HEK293 (cell line): ENCODE measurements around the gene RPL29.

Source experiments
- CTCF ChIA-PET: fragments of 350-600 bp; formaldehyde crosslinking; extraction: SDS; loops from one replicate; lab custom pipeline; 2021; ENCODE audit warnings: antibody characterized with exemption; lab: Yijun Ruan, JAX
- POLR2A ChIA-PET: fragments of 300-600 bp; formaldehyde crosslinking; extraction: SDS; loops from one replicate; lab custom pipeline; 2020; ENCODE audit warnings: antibody characterized with exemption, inconsistent platforms; lab: Yijun Ruan, JAX
- H3K27ac ChIP-seq: fragments of 200-500 bp; sonication (Bioruptor generic); 2 replicates; pipeline ENCODE4 v1.5.1; 2014; ENCODE audit warnings: low read depth, low read length, control low read depth, inconsistent platforms; ENCODE audit errors: extremely low read depth
- H3K36me3 ChIP-seq, 2 experiments: fragments of 200-500 bp in 1 of 2; sonication (Bioruptor generic) in 1 of 2; 1 replicate in 1 of 2; 2 replicates in 1 of 2; pipeline ENCODE4 v1.5.1; 2014 to 2017; ENCODE audit warnings: inconsistent platforms in 2 of 2, low read length in 2 of 2; ENCODE audit not compliant: control insufficient read depth in 2 of 2, insufficient read depth in 1 of 2
- H3K4me1 ChIP-seq: fragments of 200-500 bp; sonication (Bioruptor generic); 2 replicates; pipeline ENCODE4 v1.5.1; 2014; ENCODE audit warnings: mild to moderate bottlenecking, low read length, inconsistent platforms; ENCODE audit not compliant: control insufficient read depth, insufficient read depth
- H3K4me3 ChIP-seq: 2 replicates; pipeline ENCODE4 v1.5.1; 2011; ENCODE audit warnings: low read depth, mild to moderate bottlenecking, control low read depth, low read length, moderate library complexity
- H3K9me3 ChIP-seq: fragments of 200-500 bp; sonication (Bioruptor generic); 2 replicates; pipeline ENCODE4 v1.5.1; 2014; ENCODE audit warnings: low read depth, low read length, inconsistent platforms; ENCODE audit not compliant: control insufficient read depth, insufficient read depth
- GLIS1 ChIP-seq: fragments of 450-650 bp; formaldehyde crosslinking; IDR thresholded peaks from 2 replicates; pipeline ENCODE4 v1.5.1; 2016; ENCODE audit warnings: missing biosample characterization, missing genetic modification characterization
- OVOL3 ChIP-seq: fragments of 450-650 bp; formaldehyde crosslinking; IDR thresholded peaks from 2 replicates; pipeline ENCODE4 v1.5.1; 2016; ENCODE audit warnings: missing biosample characterization, missing genetic modification characterization
- RBAK ChIP-seq: fragments of 450-650 bp; formaldehyde crosslinking; IDR thresholded peaks from 2 replicates; pipeline ENCODE4 v1.5.1; 2016; ENCODE audit warnings: missing biosample characterization, missing genetic modification characterization
- YY2 ChIP-seq: fragments of 450-650 bp; formaldehyde crosslinking; IDR thresholded peaks from 2 replicates; pipeline ENCODE4 v1.5.1; 2016; ENCODE audit warnings: missing biosample characterization, missing genetic modification characterization
- ZBTB21 ChIP-seq: fragments of 450-650 bp; formaldehyde crosslinking; IDR thresholded peaks from 2 replicates; pipeline ENCODE4 v1.5.1; 2017; ENCODE audit warnings: missing biosample characterization, missing genetic modification characterization
- ZNF112 ChIP-seq: fragments of 450-650 bp; formaldehyde crosslinking; IDR thresholded peaks from 2 replicates; pipeline ENCODE4 v1.5.0; 2017; ENCODE audit warnings: missing biosample characterization, missing genetic modification characterization
- ZNF169 ChIP-seq: fragments of 450-650 bp; formaldehyde crosslinking; IDR thresholded peaks from 2 replicates; pipeline ENCODE4 v1.5.1; 2016; ENCODE audit warnings: missing biosample characterization, missing genetic modification characterization
- ZNF175 ChIP-seq: fragments of 450-650 bp; formaldehyde crosslinking; IDR thresholded peaks from 2 replicates; pipeline ENCODE4 v1.5.1; 2016; ENCODE audit warnings: missing biosample characterization, missing genetic modification characterization
- ZNF324 ChIP-seq: fragments of 450-650 bp; formaldehyde crosslinking; IDR thresholded peaks from 2 replicates; pipeline ENCODE4 v1.5.1; 2016; ENCODE audit warnings: missing biosample characterization, missing genetic modification characterization
- ZNF366 ChIP-seq: fragments of 450-650 bp; formaldehyde crosslinking; conservative IDR thresholded peaks from 2 replicates; pipeline ENCODE4 v1.5.1; 2016; ENCODE audit warnings: missing biosample characterization, missing genetic modification characterization
- ZNF404 ChIP-seq: fragments of 450-650 bp; formaldehyde crosslinking; IDR thresholded peaks from 2 replicates; pipeline ENCODE4 v1.5.1; 2017; ENCODE audit warnings: missing biosample characterization, missing genetic modification characterization
- ZNF561 ChIP-seq: fragments of 450-650 bp; IDR thresholded peaks from 2 replicates; pipeline ENCODE4 v1.5.1; 2018; ENCODE audit warnings: missing biosample characterization, missing genetic modification characterization, borderline replicate concordance
- ZNF596 ChIP-seq: fragments of 450-650 bp; IDR thresholded peaks from 2 replicates; pipeline ENCODE4 v1.5.0; 2018; ENCODE audit warnings: missing biosample characterization, mild to moderate bottlenecking, missing genetic modification characterization, moderate library complexity
- ZNF600 ChIP-seq: fragments of 450-650 bp; formaldehyde crosslinking; IDR thresholded peaks from 2 replicates; pipeline ENCODE4 v1.5.1; 2016; ENCODE audit warnings: missing biosample characterization, missing genetic modification characterization
- ZNF707 ChIP-seq: fragments of 450-650 bp; formaldehyde crosslinking; IDR thresholded peaks from 2 replicates; pipeline ENCODE4 v1.5.1; 2016; ENCODE audit warnings: missing biosample characterization, missing genetic modification characterization
- ZNF768 ChIP-seq: fragments of 450-650 bp; formaldehyde crosslinking; IDR thresholded peaks from 2 replicates; pipeline ENCODE4 v1.5.1; 2018; ENCODE audit warnings: missing biosample characterization, mild to moderate bottlenecking, missing genetic modification characterization
- ZNF843 ChIP-seq: fragments of 450-650 bp; formaldehyde crosslinking; IDR thresholded peaks from 2 replicates; pipeline ENCODE4 v1.5.1; 2016; ENCODE audit warnings: missing biosample characterization, missing genetic modification characterization
- ZSCAN23 ChIP-seq: fragments of 450-650 bp; formaldehyde crosslinking; IDR thresholded peaks from 2 replicates; pipeline ENCODE4 v1.5.1; 2016; ENCODE audit warnings: missing biosample characterization, missing genetic modification characterization
- TF ChIP-seq, protein P1 (sequence below): fragments of 450-650 bp; formaldehyde crosslinking; IDR thresholded peaks from 2 replicates; pipeline ENCODE4 v1.5.1; 2016; ENCODE audit warnings: missing biosample characterization, missing genetic modification characterization
- TF ChIP-seq, protein P2 (sequence below): fragments of 450-650 bp; formaldehyde crosslinking; IDR thresholded peaks from 2 replicates; pipeline ENCODE4 v1.5.1; 2016; ENCODE audit warnings: missing biosample characterization, missing genetic modification characterization
- TF ChIP-seq, protein P3 (sequence below): fragments of 450-650 bp; formaldehyde crosslinking; IDR thresholded peaks from 2 replicates; pipeline ENCODE4 v1.5.1; 2016; ENCODE audit warnings: missing biosample characterization, missing genetic modification characterization
- TF ChIP-seq, protein P4 (sequence below): fragments of 450-650 bp; formaldehyde crosslinking; IDR thresholded peaks from 2 replicates; pipeline ENCODE4 v1.5.1; 2016; ENCODE audit warnings: missing biosample characterization, missing genetic modification characterization

Gene RPL29

DNA sequence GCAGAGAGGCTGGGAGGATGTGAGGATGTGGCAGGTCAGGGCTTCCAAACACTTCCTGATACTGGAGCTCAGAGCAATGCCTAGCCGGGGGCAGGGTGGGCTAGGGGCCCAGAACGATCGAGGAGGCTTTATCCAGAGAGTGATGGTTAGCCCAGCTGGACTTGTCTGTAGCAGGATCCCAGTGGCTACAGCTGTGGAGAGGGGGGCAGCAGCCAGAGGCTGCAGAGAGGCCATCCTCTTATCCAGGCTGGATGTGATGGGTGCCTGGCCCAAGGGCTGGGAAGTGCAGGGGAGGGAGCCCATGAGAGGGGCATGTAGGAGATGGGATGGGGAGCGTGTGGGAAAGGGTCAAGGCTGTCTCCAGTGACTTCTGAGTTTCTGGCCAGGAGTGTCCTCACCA, 48.9 kb downstream of the RPL29 start (continued):
- TF ChIP-seq, protein P1, sequence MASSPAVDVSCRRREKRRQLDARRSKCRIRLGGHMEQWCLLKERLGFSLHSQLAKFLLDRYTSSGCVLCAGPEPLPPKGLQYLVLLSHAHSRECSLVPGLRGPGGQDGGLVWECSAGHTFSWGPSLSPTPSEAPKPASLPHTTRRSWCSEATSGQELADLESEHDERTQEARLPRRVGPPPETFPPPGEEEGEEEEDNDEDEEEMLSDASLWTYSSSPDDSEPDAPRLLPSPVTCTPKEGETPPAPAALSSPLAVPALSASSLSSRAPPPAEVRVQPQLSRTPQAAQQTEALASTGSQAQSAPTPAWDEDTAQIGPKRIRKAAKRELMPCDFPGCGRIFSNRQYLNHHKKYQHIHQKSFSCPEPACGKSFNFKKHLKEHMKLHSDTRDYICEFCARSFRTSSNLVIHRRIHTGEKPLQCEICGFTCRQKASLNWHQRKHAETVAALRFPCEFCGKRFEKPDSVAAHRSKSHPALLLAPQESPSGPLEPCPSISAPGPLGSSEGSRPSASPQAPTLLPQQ = no peak
- TF ChIP-seq, protein P2, sequence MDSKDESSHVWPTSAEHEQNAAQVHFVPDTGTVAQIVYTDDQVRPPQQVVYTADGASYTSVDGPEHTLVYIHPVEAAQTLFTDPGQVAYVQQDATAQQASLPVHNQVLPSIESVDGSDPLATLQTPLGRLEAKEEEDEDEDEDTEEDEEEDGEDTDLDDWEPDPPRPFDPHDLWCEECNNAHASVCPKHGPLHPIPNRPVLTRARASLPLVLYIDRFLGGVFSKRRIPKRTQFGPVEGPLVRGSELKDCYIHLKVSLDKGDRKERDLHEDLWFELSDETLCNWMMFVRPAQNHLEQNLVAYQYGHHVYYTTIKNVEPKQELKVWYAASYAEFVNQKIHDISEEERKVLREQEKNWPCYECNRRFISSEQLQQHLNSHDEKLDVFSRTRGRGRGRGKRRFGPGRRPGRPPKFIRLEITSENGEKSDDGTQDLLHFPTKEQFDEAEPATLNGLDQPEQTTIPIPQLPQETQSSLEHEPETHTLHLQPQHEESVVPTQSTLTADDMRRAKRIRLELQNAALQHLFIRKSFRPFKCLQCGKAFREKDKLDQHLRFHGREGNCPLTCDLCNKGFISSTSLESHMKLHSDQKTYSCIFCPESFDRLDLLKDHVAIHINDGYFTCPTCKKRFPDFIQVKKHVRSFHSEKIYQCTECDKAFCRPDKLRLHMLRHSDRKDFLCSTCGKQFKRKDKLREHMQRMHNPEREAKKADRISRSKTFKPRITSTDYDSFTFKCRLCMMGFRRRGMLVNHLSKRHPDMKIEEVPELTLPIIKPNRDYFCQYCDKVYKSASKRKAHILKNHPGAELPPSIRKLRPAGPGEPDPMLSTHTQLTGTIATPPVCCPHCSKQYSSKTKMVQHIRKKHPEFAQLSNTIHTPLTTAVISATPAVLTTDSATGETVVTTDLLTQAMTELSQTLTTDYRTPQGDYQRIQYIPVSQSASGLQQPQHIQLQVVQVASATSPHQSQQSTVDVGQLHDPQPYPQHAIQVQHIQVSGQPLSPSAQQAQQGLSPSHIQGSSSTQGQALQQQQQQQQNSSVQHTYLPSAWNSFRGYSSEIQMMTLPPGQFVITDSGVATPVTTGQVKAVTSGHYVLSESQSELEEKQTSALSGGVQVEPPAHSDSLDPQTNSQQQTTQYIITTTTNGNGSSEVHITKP (tag by site-specific recombination) = no peak
- TF ChIP-seq, protein P3, sequence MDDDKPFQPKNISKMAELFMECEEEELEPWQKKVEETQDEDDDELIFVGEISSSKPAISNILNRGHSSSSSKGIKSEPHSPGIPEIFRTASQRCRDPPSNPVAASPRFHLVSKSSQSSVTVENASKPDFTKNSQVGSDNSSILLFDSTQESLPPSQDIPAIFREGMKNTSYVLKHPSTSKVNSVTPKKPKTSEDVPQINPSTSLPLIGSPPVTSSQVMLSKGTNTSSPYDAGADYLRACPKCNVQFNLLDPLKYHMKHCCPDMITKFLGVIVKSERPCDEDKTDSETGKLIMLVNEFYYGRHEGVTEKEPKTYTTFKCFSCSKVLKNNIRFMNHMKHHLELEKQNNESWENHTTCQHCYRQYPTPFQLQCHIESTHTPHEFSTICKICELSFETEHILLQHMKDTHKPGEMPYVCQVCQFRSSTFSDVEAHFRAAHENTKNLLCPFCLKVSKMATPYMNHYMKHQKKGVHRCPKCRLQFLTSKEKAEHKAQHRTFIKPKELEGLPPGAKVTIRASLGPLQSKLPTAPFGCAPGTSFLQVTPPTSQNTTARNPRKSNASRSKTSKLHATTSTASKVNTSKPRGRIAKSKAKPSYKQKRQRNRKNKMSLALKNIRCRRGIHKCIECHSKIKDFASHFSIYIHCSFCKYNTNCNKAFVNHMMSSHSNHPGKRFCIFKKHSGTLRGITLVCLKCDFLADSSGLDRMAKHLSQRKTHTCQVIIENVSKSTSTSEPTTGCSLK (tag by site-specific recombination) = no peak
- TF ChIP-seq, all 188 proteins: peak for 0

DNA sequence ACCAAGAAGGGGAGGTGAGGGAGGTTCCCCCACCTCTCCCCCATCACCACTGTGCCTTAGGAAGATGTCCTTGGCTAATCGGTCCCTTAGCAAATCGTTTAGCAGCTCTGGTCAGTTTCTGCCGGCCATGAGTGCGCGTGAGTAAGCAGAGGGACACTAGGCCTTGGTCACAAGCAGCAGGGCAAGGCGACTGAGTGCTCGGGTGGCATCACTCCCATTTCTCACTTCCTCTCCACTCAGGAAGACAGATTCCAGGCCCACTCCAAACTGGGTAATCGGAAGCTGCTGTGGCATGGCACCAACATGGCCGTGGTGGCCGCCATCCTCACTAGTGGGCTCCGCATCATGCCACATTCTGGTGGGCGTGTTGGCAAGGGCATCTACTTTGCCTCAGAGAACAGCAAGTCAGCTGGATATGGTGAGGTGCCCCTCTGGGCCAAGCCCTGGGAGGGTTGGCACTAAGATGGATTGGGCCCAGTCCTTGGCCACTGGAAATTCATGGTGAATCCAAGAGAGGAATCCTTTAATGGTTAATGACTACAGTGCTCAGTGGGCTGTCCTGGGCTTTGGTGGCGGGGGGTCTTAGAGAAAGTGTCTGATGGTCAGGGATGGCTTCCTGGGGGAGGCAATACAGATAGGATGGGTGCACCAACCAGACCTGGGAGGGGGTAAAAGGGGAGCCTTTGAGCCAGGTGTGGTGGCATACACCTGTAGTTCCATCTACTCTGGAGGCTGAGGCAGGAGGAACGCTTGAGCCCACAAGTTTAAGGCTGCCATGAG, 49.6 kb downstream of the RPL29 start:
- H3K4me3 ChIP-seq = no peak overlapping the region
- H3K9me3 ChIP-seq = no peaks in the 10 kb centered on the region
- H3K27ac ChIP-seq = no peak overlapping the region
- TF ChIP-seq ZNF768 (tag by site-specific recombination) = no peak
- TF ChIP-seq ZNF843 (tag by site-specific recombination) = no peak
- no peak for TF ChIP-seq ZNF404 (tag by site-specific recombination)
- TF ChIP-seq ZNF112 (tag by site-specific recombination) = no peak
- no peak for TF ChIP-seq ZNF175 (tag by site-specific recombination)
- TF ChIP-seq, all 188 proteins: peak for 0
- ChIA-PET POLR2A (no interaction called here), CTCF (interaction anchor here (1.0 kb wide), 1 partner anchor 146 kb away, joined by 3 read pairs; no protein-coding TSS in a partner anchor)
- H3K4me1 ChIP-seq = peaks cover 4% of the 10 kb centered on the region
- H3K36me3 ChIP-seq = peaks cover 0 to 15% of the 10 kb centered on the region in 2 experiments; a peak in 1 of 3 replicates

DNA sequence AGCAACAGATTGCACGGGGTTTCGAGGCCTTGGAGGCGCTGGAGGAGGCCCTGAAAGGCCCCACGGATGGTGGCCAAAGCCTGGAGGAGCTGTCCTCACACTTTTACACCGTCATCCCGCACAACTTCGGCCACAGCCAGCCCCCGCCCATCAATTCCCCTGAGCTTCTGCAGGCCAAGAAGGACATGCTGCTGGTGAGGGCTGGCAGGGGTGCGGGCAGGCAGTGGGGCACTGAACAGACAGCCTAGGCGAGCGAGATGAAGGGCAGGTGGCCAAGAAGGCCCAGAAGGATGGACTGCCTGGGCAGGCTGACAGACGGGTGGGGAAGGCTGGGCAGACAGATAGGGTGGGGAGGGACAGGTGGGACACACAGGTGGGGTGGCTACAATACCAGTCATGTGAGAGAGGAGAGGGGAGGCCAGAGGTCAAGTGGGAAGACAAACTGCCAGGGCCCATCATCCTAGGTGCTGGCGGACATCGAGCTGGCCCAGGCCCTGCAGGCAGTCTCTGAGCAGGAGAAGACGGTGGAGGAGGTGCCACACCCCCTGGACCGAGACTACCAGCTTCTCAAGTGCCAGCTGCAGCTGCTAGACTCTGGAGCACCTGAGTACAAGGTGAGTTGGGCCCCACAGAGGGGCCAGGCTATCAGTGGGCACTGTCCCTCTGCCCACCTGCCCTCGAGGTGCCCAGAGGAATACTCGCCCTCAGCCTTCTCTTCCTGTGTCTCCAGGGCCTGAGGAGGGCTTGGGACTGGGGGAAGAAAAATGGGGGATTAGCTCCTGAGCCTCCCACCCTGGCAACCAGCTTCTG, 50.5 kb downstream of the RPL29 start:
- Histone ChIP-seq H3K36me3 (peaks cover 0 to 15% of the 10 kb centered on the region in 2 experiments; a peak in 1 of 3 replicates), H3K4me1 (peaks cover 4% of the 10 kb centered on the region), H3K27ac (no peak overlapping the region), H3K9me3 (no peaks in the 10 kb centered on the region), H3K4me3 (no peak overlapping the region)
- ChIA-PET CTCF (no interaction called here), POLR2A (interaction anchor here (1.1 kb wide), 1 partner anchor 46 kb away, joined by 3 read pairs; no protein-coding TSS in a partner anchor)
- TF ChIP-seq, protein P4, sequence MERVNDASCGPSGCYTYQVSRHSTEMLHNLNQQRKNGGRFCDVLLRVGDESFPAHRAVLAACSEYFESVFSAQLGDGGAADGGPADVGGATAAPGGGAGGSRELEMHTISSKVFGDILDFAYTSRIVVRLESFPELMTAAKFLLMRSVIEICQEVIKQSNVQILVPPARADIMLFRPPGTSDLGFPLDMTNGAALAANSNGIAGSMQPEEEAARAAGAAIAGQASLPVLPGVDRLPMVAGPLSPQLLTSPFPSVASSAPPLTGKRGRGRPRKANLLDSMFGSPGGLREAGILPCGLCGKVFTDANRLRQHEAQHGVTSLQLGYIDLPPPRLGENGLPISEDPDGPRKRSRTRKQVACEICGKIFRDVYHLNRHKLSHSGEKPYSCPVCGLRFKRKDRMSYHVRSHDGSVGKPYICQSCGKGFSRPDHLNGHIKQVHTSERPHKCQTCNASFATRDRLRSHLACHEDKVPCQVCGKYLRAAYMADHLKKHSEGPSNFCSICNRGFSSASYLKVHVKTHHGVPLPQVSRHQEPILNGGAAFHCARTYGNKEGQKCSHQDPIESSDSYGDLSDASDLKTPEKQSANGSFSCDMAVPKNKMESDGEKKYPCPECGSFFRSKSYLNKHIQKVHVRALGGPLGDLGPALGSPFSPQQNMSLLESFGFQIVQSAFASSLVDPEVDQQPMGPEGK (tag by site-specific recombination) = no peak
- TF ChIP-seq ZNF561 = no peak
- no peak for TF ChIP-seq ZNF600 (tag by site-specific recombination)
- no peak for TF ChIP-seq ZNF169 (tag by site-specific recombination)
- TF ChIP-seq ZNF707 = no peak
- no peak for TF ChIP-seq GLIS1 (tag by site-specific recombination)
- TF ChIP-seq ZNF175 (tag by site-specific recombination) = no peak
- TF ChIP-seq ZNF596 (tag by site-specific recombination) = no peak
- TF ChIP-seq ZSCAN23 (tag by site-specific recombination) = no peak
- TF ChIP-seq ZNF366 = no peak
- TF ChIP-seq ZNF324 (tag by site-specific recombination) = no peak
- TF ChIP-seq OVOL3 (tag by site-specific recombination) = no peak
- TF ChIP-seq YY2 = no peak
- TF ChIP-seq RBAK (tag by site-specific recombination) = no peak
- TF ChIP-seq ZBTB21 = no peak
